GM10248 (cell line): ENCODE measurements around the gene ANKS1A.

Experiments used
- CTCF ChIA-PET: fragments of 300-600 bp; sonication (Branson Sonifier 250); formaldehyde crosslinking; extraction: SDS; loops from one replicate; lab custom pipeline; 2021; ENCODE audit warnings: antibody characterized with exemption; lab: Yijun Ruan, JAX
- POLR2A ChIA-PET: fragments of 350-650 bp; sonication (Branson Sonifier 250); formaldehyde crosslinking; extraction: SDS; loops from one replicate; lab custom pipeline; 2020; ENCODE audit warnings: antibody characterized with exemption; lab: Yijun Ruan, JAX
- DNase-seq: peaks from one replicate; pipeline ENCODE4 v3.0.0; 2012; ENCODE audit errors: extremely low spot score
- CTCF ChIP-seq: IDR thresholded peaks from 2 replicates; pipeline ENCODE4 v1.5.1; 2012; ENCODE audit warnings: mild to moderate bottlenecking, low read depth; ENCODE audit errors: extremely low read depth, missing control alignments, control extremely low read depth

Gene ANKS1A

GRCh38 chr6:35078896-35079295, 189.8 kb downstream of the ANKS1A start:
- no peak for DNase-seq
- POLR2A ChIA-PET, result no interaction called here

GRCh38 chr6:35079311-35080000, 190.4 kb downstream of the ANKS1A start:
- DNase-seq, result no peak
- ChIA-PET POLR2A (no interaction called here), CTCF (interaction anchor here (0.9 to 1.0 kb wide), 2 partner anchors 25 to 37 kb away, joined by 3 read pairs; no protein-coding TSS in a partner anchor)
- TF ChIP-seq CTCF, result no peak

More at GRCh38 chr6:35078896-35079295, 189.8 kb downstream of the ANKS1A start:
- CTCF ChIA-PET, result interaction anchor here (0.9 to 1.0 kb wide), 2 partner anchors 24 to 37 kb away, joined by 3 read pairs; no protein-coding TSS in a partner anchor
- TF ChIP-seq CTCF, result no peak

- no peak for DNase-seq
Observed at GRCh38 chr6:35080016-35080680, 191.1 kb downstream of the ANKS1A start.

GRCh38 chr6:35080821-35081425, 191.9 kb downstream of the ANKS1A start:
- no peak for DNase-seq
- CTCF ChIA-PET, result no interaction called here
- no peak for TF ChIP-seq CTCF
- POLR2A ChIA-PET, result no interaction called here

More at GRCh38 chr6:35080016-35080680, 191.1 kb downstream of the ANKS1A start:
- ChIA-PET POLR2A (no interaction called here), CTCF (interaction anchor here (0.9 to 1.0 kb wide), 2 partner anchors 26 to 36 kb away, joined by 3 read pairs; no protein-coding TSS in a partner anchor)
- TF ChIP-seq CTCF, result no peak

- ChIA-PET CTCF (no interaction called here), POLR2A (no interaction called here)
- DNase-seq, result no peak
- no peak for TF ChIP-seq CTCF
Observed at GRCh38 chr6:35081426-35081851, 192.4 kb downstream of the ANKS1A start.

GRCh38 chr6:35082046-35082732, 193.1 kb downstream of the ANKS1A start:
- no peak for DNase-seq
- CTCF ChIA-PET, result no interaction called here
- TF ChIP-seq CTCF, result no peak
- POLR2A ChIA-PET, result no interaction called here
